KMS-11 (cell line): ENCODE data around the gene NISCH.

Experiments
- H2AFZ ChIP-seq: fragments of 200-600 bp; sonication (generic); 2 replicates; pipeline ENCODE4 v1.6.1; 2016; ENCODE audit warnings: antibody characterized with exemption, mixed run types, low read depth
- H3K27ac ChIP-seq: fragments of 200-600 bp; sonication (generic); 2 replicates; pipeline ENCODE4 v1.6.1; 2016; ENCODE audit warnings: mild to moderate bottlenecking, mixed run types
- H3K27me3 ChIP-seq: fragments of 200-600 bp; sonication (generic); 2 replicates; pipeline ENCODE4 v1.6.1; 2017; ENCODE audit warnings: mild to moderate bottlenecking, low read depth, mixed run types, moderate library complexity; ENCODE audit not compliant: insufficient read depth
- H3K36me3 ChIP-seq: fragments of 200-600 bp; sonication (generic); 2 replicates; pipeline ENCODE4 v1.6.1; 2017; ENCODE audit warnings: mild to moderate bottlenecking, mixed run types; ENCODE audit not compliant: insufficient read depth
- H3K4me1 ChIP-seq: fragments of 200-600 bp; sonication (generic); 2 replicates; pipeline ENCODE4 v1.6.1; 2016; ENCODE audit warnings: mild to moderate bottlenecking, low read depth, mixed run types; ENCODE audit not compliant: poor library complexity, severe bottlenecking
- H3K4me2 ChIP-seq: fragments of 200-600 bp; sonication (generic); 2 replicates; pipeline ENCODE4 v1.7.0; 2016; ENCODE audit warnings: mild to moderate bottlenecking, mixed run types
- H3K4me3 ChIP-seq: fragments of 200-600 bp; sonication (generic); IDR thresholded peaks from 2 replicates; pipeline ENCODE4 v1.6.1; 2017; ENCODE audit warnings: low read depth, low read length, mixed read lengths; ENCODE audit not compliant: insufficient read depth
- H3K79me2 ChIP-seq: fragments of 200-600 bp; sonication (generic); 2 replicates; pipeline ENCODE4 v1.6.1; 2016; ENCODE audit warnings: low read depth, mixed run types; ENCODE audit not compliant: insufficient read depth
- H3K9ac ChIP-seq: fragments of 200-600 bp; sonication (generic); 2 replicates; pipeline ENCODE4 v1.6.1; 2016; ENCODE audit warnings: mild to moderate bottlenecking, mixed run types
- H4K20me1 ChIP-seq: fragments of 200-600 bp; sonication (generic); 2 replicates; pipeline ENCODE4 v1.6.1; 2016; ENCODE audit warnings: mild to moderate bottlenecking, mixed run types; ENCODE audit not compliant: insufficient read depth
- CTCF ChIP-seq: fragments of 200-600 bp; sonication (generic); conservative IDR thresholded peaks from 2 replicates; pipeline ENCODE4 v1.6.1; 2017; ENCODE audit warnings: low read depth, mild to moderate bottlenecking, antibody characterized with exemption, low read length, moderate library complexity, mixed read lengths

The NISCH gene

GRCh38 chr3:52442409-52443267 lies 12.8 kb upstream of the NISCH start:
- Histone ChIP-seq H3K4me1 (no peaks in the 10 kb centered on the region), H3K4me3 (no peak overlapping the region), H3K27me3 (no peaks in the 10 kb centered on the region), H3K36me3 (no peaks in the 10 kb centered on the region), H3K79me2 (no peaks in the 10 kb centered on the region), H2AFZ (no peak overlapping the region), H3K27ac (no peak overlapping the region), H4K20me1 (no peaks in the 10 kb centered on the region), H3K4me2 (no peak overlapping the region), H3K9ac (no peak overlapping the region)
- TF ChIP-seq CTCF: no peak

GRCh38 chr3:52443268-52443610 lies 12.2 kb upstream of the NISCH start:
- no peaks in the 10 kb centered on the region for H4K20me1 ChIP-seq
- no peaks in the 10 kb centered on the region for H3K27me3 ChIP-seq
- no peak overlapping the region for H3K4me3 ChIP-seq
- no peak overlapping the region for H3K9ac ChIP-seq
- H3K36me3 ChIP-seq: no peaks in the 10 kb centered on the region
- H2AFZ ChIP-seq: no peak overlapping the region
- no peak for TF ChIP-seq CTCF
- H3K79me2 ChIP-seq: no peaks in the 10 kb centered on the region
- H3K4me2 ChIP-seq: no peak overlapping the region
- H3K27ac ChIP-seq: no peak overlapping the region
- no peaks in the 10 kb centered on the region for H3K4me1 ChIP-seq

- H3K4me2 ChIP-seq: no peak overlapping the region; the same call in 1 of the 2 replicates
- H3K9ac ChIP-seq: no peak overlapping the region
- H4K20me1 ChIP-seq: no peaks in the 10 kb centered on the region
Observed at GRCh38 chr3:52443791-52444687, 11.4 kb upstream of the NISCH start.

More at GRCh38 chr3:52443791-52444687, 11.4 kb upstream of the NISCH start:
- Histone ChIP-seq H3K27ac (no peak overlapping the region), H3K79me2 (no peaks in the 10 kb centered on the region), H3K27me3 (no peaks in the 10 kb centered on the region), H2AFZ (no peak overlapping the region), H3K36me3 (no peaks in the 10 kb centered on the region), H3K4me1 (no peaks in the 10 kb centered on the region), H3K4me3 (no peak overlapping the region)
- no peak for TF ChIP-seq CTCF
